Hepatocyte (in vitro differentiated cells): ENCODE results near the gene RUNDC1. TPM values are rescaled to one million over a fixed set of nuclear protein-coding genes. Genes with fewer than 3 reads are reported as not detected.

Experiments
- DNase-seq: peaks from one replicate; pipeline ENCODE4 v3.0.0-alpha.2; 2016; ENCODE audit warnings: low spot score
- H2AFZ ChIP-seq: fragments of 200-600 bp; sonication (generic); 2 replicates; pipeline ENCODE4 v1.6.0; 2016; ENCODE audit warnings: antibody characterized with exemption, mild to moderate bottlenecking
- H3K27ac ChIP-seq: fragments of 200-600 bp; sonication (generic); 2 replicates; pipeline ENCODE4 v1.5.1; 2016; ENCODE audit warnings: mild to moderate bottlenecking
- H3K27me3 ChIP-seq: fragments of 200-600 bp; sonication (generic); 2 replicates; pipeline ENCODE4 v1.6.1; 2016
- H3K36me3 ChIP-seq: fragments of 200-600 bp; sonication (generic); replicated peaks from 2 replicates; pipeline ENCODE4 v1.5.1; 2016; ENCODE audit warnings: low read depth; ENCODE audit not compliant: insufficient read depth
- H3K4me1 ChIP-seq: fragments of 200-600 bp; sonication (generic); 2 replicates; pipeline ENCODE4 v1.5.1; 2016; ENCODE audit warnings: mild to moderate bottlenecking, moderate library complexity; ENCODE audit not compliant: insufficient read depth
- H3K4me2 ChIP-seq: fragments of 200-600 bp; sonication (generic); 2 replicates; pipeline ENCODE4 v1.6.0; 2016
- H3K4me3 ChIP-seq: fragments of 200-600 bp; sonication (generic); 2 replicates; pipeline ENCODE4 v1.5.1; 2016; ENCODE audit warnings: mild to moderate bottlenecking
- H3K79me2 ChIP-seq: fragments of 200-600 bp; sonication (generic); 2 replicates; pipeline ENCODE4 v1.6.0; 2017; ENCODE audit warnings: mild to moderate bottlenecking
- H3K9me2 ChIP-seq: fragments of 200-600 bp; sonication (generic); replicated peaks from 2 replicates; pipeline ENCODE4 v1.6.0; 2017; ENCODE audit warnings: mild to moderate bottlenecking; ENCODE audit not compliant: insufficient read depth
- H3K9me3 ChIP-seq: fragments of 200-600 bp; sonication (generic); 2 replicates; pipeline ENCODE4 v1.5.1; 2016; ENCODE audit warnings: low read depth, mild to moderate bottlenecking
- H4K20me1 ChIP-seq: fragments of 200-600 bp; sonication (generic); 2 replicates; pipeline ENCODE4 v1.6.0; 2016; ENCODE audit warnings: mild to moderate bottlenecking; ENCODE audit not compliant: insufficient read depth, poor library complexity, severe bottlenecking
- EZH2 ChIP-seq: fragments of 200-600 bp; sonication (generic); IDR thresholded peaks from 2 replicates; pipeline ENCODE4 v1.6.1; 2016; ENCODE audit warnings: antibody characterized with exemption, mild to moderate bottlenecking, borderline replicate concordance
- EZH2phosphoT487 ChIP-seq: fragments of 200-600 bp; sonication (generic); IDR thresholded peaks from one replicate; pipeline ENCODE4 v1.6.1; 2018; ENCODE audit warnings: antibody characterized with exemption, mild to moderate bottlenecking, low read depth, moderate library complexity; ENCODE audit not compliant: unreplicated experiment, severe bottlenecking
- WGBS: methylation state at CpG from one replicate; pipeline ENCODE4 v1.1.6; 2016; ENCODE audit warnings: low lambda C conversion rate; ENCODE audit errors: missing lambda C conversion rate; 5-methylcytosine and 5-hydroxymethylcytosine counted together
- polyA plus RNA-seq: library from polyadenylated mRNA; unstranded; fragments of >200 nt; fragmentation: Nextera tagmentation; extraction: Ambion mirVana; gene quantifications from 2 replicates; pipeline ENCODE4 v1.2.1, GENCODE V29; 2016
- total RNA-seq: library from RNA; depleted of rRNA; stranded (reverse); fragments of >200 nt; gene quantifications from 2 replicates; pipeline ENCODE4 v1.2.3, GENCODE V29; 2014
- TF ChIP-seq, protein P1 (sequence below): fragments of 200-600 bp; sonication (generic); IDR thresholded peaks from 2 replicates; pipeline ENCODE4 v1.5.1; 2016; ENCODE audit warnings: antibody characterized with exemption, mild to moderate bottlenecking; ENCODE audit not compliant: poor library complexity

Gene RUNDC1
- total and polyA plus RNA-seq, 2 experiments from 2014 or later, result 11.4 to 20.3 TPM

GRCh38 chr17:43006639-43007551, 26.5 kb downstream of the RUNDC1 start, which contains the start of gene IFI35:
Gene IFI35, plus strand, starts transcription at chr17:43006784. Its CDS starts 164 bp downstream, at chr17:43006948.
- Histone ChIP-seq H3K4me2 (peak within 1 kb of the TSS; percentile 80), H3K27ac (peak within 1 kb of the TSS; percentile 95), H3K4me1 (peaks cover 21% of the 10 kb centered on the region), H3K36me3 (no peaks in the 10 kb centered on the region), H3K27me3 (no peaks in the 10 kb centered on the region), H2AFZ (peak within 1 kb of the TSS; percentile 37), H3K79me2 (peaks cover 21% of the 10 kb centered on the region), H4K20me1 (no peaks in the 10 kb centered on the region), H3K4me3 (peak within 1 kb of the TSS; percentile 41), H3K9me2 (no peaks in the 10 kb centered on the region), H3K9me3 (no peaks in the 10 kb centered on the region)
- DNase-seq, result peak; percentile 87
- TF ChIP-seq, protein P1, sequence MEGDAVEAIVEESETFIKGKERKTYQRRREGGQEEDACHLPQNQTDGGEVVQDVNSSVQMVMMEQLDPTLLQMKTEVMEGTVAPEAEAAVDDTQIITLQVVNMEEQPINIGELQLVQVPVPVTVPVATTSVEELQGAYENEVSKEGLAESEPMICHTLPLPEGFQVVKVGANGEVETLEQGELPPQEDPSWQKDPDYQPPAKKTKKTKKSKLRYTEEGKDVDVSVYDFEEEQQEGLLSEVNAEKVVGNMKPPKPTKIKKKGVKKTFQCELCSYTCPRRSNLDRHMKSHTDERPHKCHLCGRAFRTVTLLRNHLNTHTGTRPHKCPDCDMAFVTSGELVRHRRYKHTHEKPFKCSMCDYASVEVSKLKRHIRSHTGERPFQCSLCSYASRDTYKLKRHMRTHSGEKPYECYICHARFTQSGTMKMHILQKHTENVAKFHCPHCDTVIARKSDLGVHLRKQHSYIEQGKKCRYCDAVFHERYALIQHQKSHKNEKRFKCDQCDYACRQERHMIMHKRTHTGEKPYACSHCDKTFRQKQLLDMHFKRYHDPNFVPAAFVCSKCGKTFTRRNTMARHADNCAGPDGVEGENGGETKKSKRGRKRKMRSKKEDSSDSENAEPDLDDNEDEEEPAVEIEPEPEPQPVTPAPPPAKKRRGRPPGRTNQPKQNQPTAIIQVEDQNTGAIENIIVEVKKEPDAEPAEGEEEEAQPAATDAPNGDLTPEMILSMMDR, result peak; percentile 44
- TF ChIP-seq EZH2 (no peak), EZH2phosphoT487 (no peak)
- 53% methylated on average over 18 of the region's 18 CpGs for WGBS

GRCh38 chr17:43010667-43011308, 30.4 kb downstream of the RUNDC1 start:
- H3K4me2 ChIP-seq, result peak overlapping the region; percentile 23
- H3K27ac ChIP-seq, result peak overlapping the region; percentile 85
- H4K20me1 ChIP-seq, result no peaks in the 10 kb centered on the region
- TF ChIP-seq EZH2 (no peak), EZH2phosphoT487 (no peak)
- TF ChIP-seq, protein P1, result no peak
- no peaks in the 10 kb centered on the region for H3K27me3 ChIP-seq
- no peaks in the 10 kb centered on the region for H3K9me2 ChIP-seq
- H3K4me1 ChIP-seq, result peaks cover 24% of the 10 kb centered on the region
- no peak overlapping the region for H3K4me3 ChIP-seq
- 81% methylated on average over 5 of the region's 5 CpGs for WGBS
- DNase-seq, result peak; percentile 80
- peaks cover 17% of the 10 kb centered on the region for H3K79me2 ChIP-seq
- no peaks in the 10 kb centered on the region for H3K36me3 ChIP-seq
- H2AFZ ChIP-seq, result no peak overlapping the region
- H3K9me3 ChIP-seq, result no peaks in the 10 kb centered on the region

- peak overlapping the region; percentile 85 for H3K27ac ChIP-seq
- H3K9me2 ChIP-seq, result no peaks in the 10 kb centered on the region
- 73% methylated on average over 15 of the region's 15 CpGs for WGBS
- no peaks in the 10 kb centered on the region for H4K20me1 ChIP-seq
- TF ChIP-seq EZH2phosphoT487 (no peak), EZH2 (no peak)
- TF ChIP-seq, protein P1, result no peak
- H3K4me3 ChIP-seq, result no peak overlapping the region
- no peaks in the 10 kb centered on the region for H3K27me3 ChIP-seq
- H3K9me3 ChIP-seq, result no peaks in the 10 kb centered on the region
- H3K4me1 ChIP-seq, result peaks cover 22% of the 10 kb centered on the region
- H3K4me2 ChIP-seq, result no peak overlapping the region
- no peak for DNase-seq
- H3K36me3 ChIP-seq, result no peaks in the 10 kb centered on the region
- H2AFZ ChIP-seq, result no peak overlapping the region
- H3K79me2 ChIP-seq, result peaks cover 19% of the 10 kb centered on the region
These were observed 31.5 kb downstream of the RUNDC1 start for GRCh38 chr17:43011728-43012472.
